Spleen (tissue), 11 donors: Measurements from ENCODE around the gene CPTP. TPM values are rescaled to one million over a fixed set of nuclear protein-coding genes. Genes with fewer than 3 reads are reported as not detected.
A peak's percentile ranks its signal among the peaks of the same experiment; 100 is the strongest.

Experiments used
- DNase-seq: peaks from one replicate; pipeline ENCODE4 v3.0.0-alpha.2; 2020
- H3K27ac ChIP-seq, 8 donors: fragments of 200-600 bp; sonication (generic) in 7 of 8; 1 replicate in 4 of 8; 2 replicates in 4 of 8; pipeline versions ENCODE4 v1.5.0 to v1.8.0; 2016 to 2021; ENCODE audit warnings: inconsistent platforms in 4 of 8, mild to moderate bottlenecking in 4 of 8, moderate library complexity in 1 of 8
- H3K27me3 ChIP-seq, 7 donors: fragments of 200-600 bp; sonication (generic) in 6 of 7; replicated peaks in 1 of 7; 1 replicate in 4 of 7; 2 replicates in 3 of 7; pipeline versions ENCODE4 v1.5.0 to v1.8.0; 2016 to 2021; ENCODE audit warnings: inconsistent platforms in 3 of 7, mild to moderate bottlenecking in 1 of 7
- H3K36me3 ChIP-seq, 6 donors: fragments of 200-600 bp; sonication (generic) in 5 of 6; 1 replicate in 4 of 6; 2 replicates in 2 of 6; pipeline versions ENCODE4 v1.5.0 to v1.8.0; 2016 to 2021; ENCODE audit warnings: inconsistent platforms in 2 of 6
- H3K4me1 ChIP-seq, 6 donors: fragments of 200-600 bp; sonication (generic) in 5 of 6; 1 replicate in 3 of 6; 2 replicates in 3 of 6; pipeline versions ENCODE4 v1.5.0 to v1.8.0; 2016 to 2021; ENCODE audit warnings: inconsistent platforms in 3 of 6
- H3K4me3 ChIP-seq, 8 donors: fragments of 200-600 bp; sonication (generic) in 7 of 8; 1 replicate in 4 of 8; 2 replicates in 4 of 8; pipeline versions ENCODE4 v1.5.0 to v1.8.0; 2016 to 2021; ENCODE audit warnings: inconsistent platforms in 4 of 8, mild to moderate bottlenecking in 4 of 8, moderate library complexity in 2 of 8
- H3K9me3 ChIP-seq, 8 donors: fragments of 200-600 bp; sonication (generic) in 7 of 8; 1 replicate in 4 of 8; 2 replicates in 4 of 8; pipeline versions ENCODE4 v1.5.0 to v1.8.0; 2016 to 2021; ENCODE audit warnings: inconsistent platforms in 4 of 8
- POLR2A ChIP-seq, 3 donors: fragments of 450-650 bp; IDR thresholded peaks; one replicate each; pipeline ENCODE4 v1.5.1; 2017; ENCODE audit warnings: antibody characterized with exemption in 3 of 3, mild to moderate bottlenecking in 1 of 3
- POLR2AphosphoS5 ChIP-seq, 3 donors: sonication (generic); formaldehyde crosslinking; IDR thresholded peaks; one replicate each; pipeline ENCODE4 v1.5.1; 2017; ENCODE audit warnings: antibody characterized with exemption in 3 of 3
- WGBS, 5 donors: extraction: QIAGEN DNeasy Blood & Tissue Kit in 3 of 5; methylation state at CpG; one replicate each; pipeline versions ENCODE4 v1.1.5 to v1.1.7; 2013 to 2018; 5-methylcytosine and 5-hydroxymethylcytosine counted together
- intact Hi-C: fragments of 100-400 bp; cut with DNase I; formaldehyde crosslinking; loops from one replicate; pipeline ENCODE4 v1.15.0; 2023; ENCODE audit warnings: low total_unique reads
- polyA plus RNA-seq, 3 donors: library from polyadenylated mRNA; stranded (reverse); fragments of 200-250 nt; gene quantifications; one replicate each; pipeline ENCODE4 v1.2.1, GENCODE V29; 2013
- total RNA-seq, 7 donors: library from RNA; depleted of rRNA in 3 of 7; stranded (reverse); fragments of >200 nt in 3 of 7; fragmentation: NEBNext Ultra II Directional in 4 of 7; extraction: Animal tissue kit (Norgen Biotek cat#: 25700) in 4 of 7; gene quantifications; one replicate each; pipeline versions ENCODE4 v1.1.0 to v1.2.1, GENCODE V29; 2016 to 2021
- TF ChIP-seq, protein P1 (sequence below), 11 experiments: fragments of 200-600 bp in 7 of 11; fragments of 450-650 bp in 4 of 11; sonication (generic) in 4 of 11; IDR thresholded peaks in 8 of 11; conservative IDR thresholded peaks in 3 of 11; 1 replicate in 7 of 11; 2 replicates in 4 of 11; pipeline versions ENCODE4 v1.4.0 to v1.8.0; 2016 to 2021; ENCODE audit warnings: antibody characterized with exemption in 11 of 11, inconsistent platforms in 4 of 11, mild to moderate bottlenecking in 1 of 11
- donor health status: healthy with polysubstance abuse.
- donor health status: DM: no; HTN: no; CAD: no; lungs with moderate emphysema.
- donor health status: DM: no; HTN: no; CAD: no.
- donor health status: Bipolar disorder and iron deficiency.
- donor health status: healthy.
- donor health status: DM: no; HTN: no; CAD: no.
- donor health status: DM: yes; HTN: yes; CAD: no.

Gene CPTP
- total and polyA plus RNA-seq, 10 donors: 7.5 to 42.1 (median 25.9) TPM

DNA sequence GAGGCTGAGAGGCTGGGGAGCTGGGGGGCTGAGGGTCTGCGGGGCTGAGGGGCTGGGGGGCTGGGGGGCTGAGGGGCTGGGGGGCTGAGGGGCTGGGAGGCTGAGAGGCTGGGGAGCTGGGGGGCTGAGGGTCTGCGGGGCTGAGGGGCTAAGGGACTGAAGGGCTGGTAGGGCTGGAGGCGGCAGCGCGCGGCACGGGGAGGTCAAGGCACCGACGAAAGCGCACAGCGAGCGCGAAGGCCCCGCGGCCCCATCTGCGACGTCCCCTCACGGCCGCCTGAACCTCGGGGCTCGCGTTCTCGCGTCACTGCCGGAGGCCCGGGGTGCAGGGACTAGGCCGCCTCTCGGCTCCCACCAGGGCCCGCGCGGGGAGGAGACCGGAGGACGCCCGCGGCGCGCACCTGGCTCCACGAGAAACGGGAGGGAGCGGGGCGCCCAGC, 498 bp upstream of the CPTP start:
- WGBS, 5 donors: 0 to 1% (median 0%) methylated on average over 18 to 41 of the region's 41 CpGs
- intact Hi-C loops: no loop called here
- no peaks in the 10 kb centered on the region for H3K9me3 ChIP-seq
- H3K27me3 ChIP-seq: no peaks in the 10 kb centered on the region
- peak overlapping the region; percentile 76 to 99 (median 90) for H3K4me3 ChIP-seq
- peaks cover 0 to 70% (median 36%) of the 10 kb centered on the region in 6 donors for H3K36me3 ChIP-seq
- H3K4me1 ChIP-seq: peaks cover 15 to 83% (median 63%) of the 10 kb centered on the region in 6 donors
- peak overlapping the region; percentile 81 to 96 (median 91) for H3K27ac ChIP-seq
- no peak for DNase-seq
- TF ChIP-seq POLR2A (IDR thresholded peaks at IDR 0.05) (no peak), POLR2AphosphoS5 (IDR thresholded peaks at IDR 0.05) (no peak)
- TF ChIP-seq, protein P1, sequence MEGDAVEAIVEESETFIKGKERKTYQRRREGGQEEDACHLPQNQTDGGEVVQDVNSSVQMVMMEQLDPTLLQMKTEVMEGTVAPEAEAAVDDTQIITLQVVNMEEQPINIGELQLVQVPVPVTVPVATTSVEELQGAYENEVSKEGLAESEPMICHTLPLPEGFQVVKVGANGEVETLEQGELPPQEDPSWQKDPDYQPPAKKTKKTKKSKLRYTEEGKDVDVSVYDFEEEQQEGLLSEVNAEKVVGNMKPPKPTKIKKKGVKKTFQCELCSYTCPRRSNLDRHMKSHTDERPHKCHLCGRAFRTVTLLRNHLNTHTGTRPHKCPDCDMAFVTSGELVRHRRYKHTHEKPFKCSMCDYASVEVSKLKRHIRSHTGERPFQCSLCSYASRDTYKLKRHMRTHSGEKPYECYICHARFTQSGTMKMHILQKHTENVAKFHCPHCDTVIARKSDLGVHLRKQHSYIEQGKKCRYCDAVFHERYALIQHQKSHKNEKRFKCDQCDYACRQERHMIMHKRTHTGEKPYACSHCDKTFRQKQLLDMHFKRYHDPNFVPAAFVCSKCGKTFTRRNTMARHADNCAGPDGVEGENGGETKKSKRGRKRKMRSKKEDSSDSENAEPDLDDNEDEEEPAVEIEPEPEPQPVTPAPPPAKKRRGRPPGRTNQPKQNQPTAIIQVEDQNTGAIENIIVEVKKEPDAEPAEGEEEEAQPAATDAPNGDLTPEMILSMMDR (IDR thresholded peaks at IDR 0.05 in 8 of 11, conservative IDR thresholded peaks at IDR 0.05 in 3 of 11): no peak

DNA sequence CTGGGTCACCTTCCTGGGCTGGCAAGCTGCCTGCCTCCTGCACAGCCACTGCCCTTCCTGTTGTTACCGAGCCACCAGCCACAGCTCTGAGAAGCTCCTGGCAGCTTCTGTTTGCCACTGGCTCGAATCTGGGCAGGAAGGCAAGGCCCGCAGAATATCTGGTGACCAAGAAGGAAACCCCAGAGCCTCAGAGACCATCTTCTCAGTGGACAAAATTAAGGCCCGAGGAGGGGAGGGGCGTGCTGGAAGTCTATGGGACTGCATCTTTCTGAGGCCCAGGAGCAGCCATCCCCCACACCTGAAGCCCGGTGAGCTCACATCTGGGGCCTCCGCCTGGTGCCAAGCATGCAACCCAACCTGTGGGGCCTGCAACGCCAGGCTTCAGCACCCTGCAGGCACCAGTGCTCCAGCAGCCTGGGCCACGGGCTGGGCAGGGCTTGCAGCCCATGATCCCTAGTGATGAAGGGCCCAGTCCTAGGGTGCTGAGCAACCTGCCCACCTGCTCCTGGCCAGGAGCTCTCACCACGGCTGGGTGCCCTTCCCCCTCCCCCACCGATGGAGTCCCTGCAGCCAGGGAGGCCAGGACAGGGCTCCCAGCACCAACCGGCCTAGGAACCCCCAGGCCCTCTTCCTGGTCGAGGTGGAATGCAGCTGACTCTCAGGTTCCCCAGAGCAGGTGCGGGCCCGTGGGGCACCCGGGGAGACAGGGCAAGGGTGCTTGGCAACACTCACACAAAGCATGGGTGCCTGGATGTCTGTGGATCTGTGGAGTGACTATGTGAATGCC, 879 bp downstream of the CPTP start:
- Histone ChIP-seq H3K4me1 (peaks cover 15 to 89% (median 70%) of the 10 kb centered on the region in 6 donors), H3K4me3 (peak overlapping the region; percentile 76 to 99 (median 90)), H3K36me3 (peaks cover 0 to 59% (median 23%) of the 10 kb centered on the region in 6 donors), H3K9me3 (no peaks in the 10 kb centered on the region), H3K27ac (peak overlapping the region; percentile 81 to 96 (median 91)), H3K27me3 (no peaks in the 10 kb centered on the region)
- TF ChIP-seq, protein P1 (IDR thresholded peaks at IDR 0.05 in 8 of 11, conservative IDR thresholded peaks at IDR 0.05 in 3 of 11): no peak
- TF ChIP-seq POLR2AphosphoS5 (IDR thresholded peaks at IDR 0.05) (peak in 2 of 3 donors; percentile 56 to 65), POLR2A (IDR thresholded peaks at IDR 0.05) (no peak)
- WGBS, 5 donors: 16 to 68% (median 47%) methylated on average over 11 to 16 of the region's 16 CpGs
- intact Hi-C loops: no loop called here
- no peak for DNase-seq

- H3K27ac ChIP-seq: peak overlapping the region in 6 of 8 donors; percentile 85 to 96 (median 92)
- peak overlapping the region in 6 of 8 donors; percentile 76 to 99 (median 92) for H3K4me3 ChIP-seq
- no peaks in the 10 kb centered on the region for H3K9me3 ChIP-seq
- intact Hi-C loops: no loop called here
- no peaks in the 10 kb centered on the region for H3K27me3 ChIP-seq
- whole genome bisulfite sequencing, 5 donors: 60 to 63% (median 62%) methylated on average over 8 of the region's 8 CpGs
- DNase-seq: no peak
- H3K36me3 ChIP-seq: peaks cover 0 to 52% (median 21%) of the 10 kb centered on the region in 6 donors
- TF ChIP-seq POLR2A (IDR thresholded peaks at IDR 0.05): no peak
- no peak for TF ChIP-seq POLR2AphosphoS5 (IDR thresholded peaks at IDR 0.05)
- TF ChIP-seq, protein P1 (IDR thresholded peaks at IDR 0.05 in 8 of 11, conservative IDR thresholded peaks at IDR 0.05 in 3 of 11): no peak
- peaks cover 15 to 89% (median 72%) of the 10 kb centered on the region in 6 donors for H3K4me1 ChIP-seq
Observed at GRCh38 chr1:1326075-1326605, 1.5 kb downstream of the CPTP start.

GRCh38 chr1:1327291-1327690, 2.7 kb downstream of the CPTP start:
- H3K36me3 ChIP-seq: peaks cover 0 to 42% (median 21%) of the 10 kb centered on the region in 6 donors
- H3K9me3 ChIP-seq: no peaks in the 10 kb centered on the region
- TF ChIP-seq POLR2A (IDR thresholded peaks at IDR 0.05) (no peak), POLR2AphosphoS5 (IDR thresholded peaks at IDR 0.05) (no peak)
- TF ChIP-seq, protein P1 (IDR thresholded peaks at IDR 0.05 in 8 of 11, conservative IDR thresholded peaks at IDR 0.05 in 3 of 11): no peak
- no peaks in the 10 kb centered on the region for H3K27me3 ChIP-seq
- no peak overlapping the region for H3K4me3 ChIP-seq
- 88 to 93% (median 92%) methylated on average over 34 to 40 of the region's 40 CpGs for WGBS, 5 donors
- no peak for DNase-seq
- H3K4me1 ChIP-seq: peaks cover 15 to 82% (median 65%) of the 10 kb centered on the region in 6 donors
- intact Hi-C loops: no loop called here
- peak overlapping the region in 3 of 8 donors; percentile 92 to 96 (median 95) for H3K27ac ChIP-seq
